ENCODE results near the gene SLC25A40.
"Not testable (repeated sequence)": the region's sequence is repeated elsewhere in the genome, so short reads cannot be mapped to it uniquely, and the experiment has no call there.

The SLC25A40 gene

GRCh38 chr7:87876040-87876868, at the start of gene SLC25A40, which contains the start of gene DBF4:
Gene SLC25A40, minus strand, starts transcription at chr7:87876360. Its CDS starts 17,633 bp downstream, at chr7:87858727.
Gene DBF4, plus strand, starts transcription at chr7:87876493. Its CDS starts 240 bp downstream, at chr7:87876733.
- peak; percentile 94 for DNase-seq

DNA sequence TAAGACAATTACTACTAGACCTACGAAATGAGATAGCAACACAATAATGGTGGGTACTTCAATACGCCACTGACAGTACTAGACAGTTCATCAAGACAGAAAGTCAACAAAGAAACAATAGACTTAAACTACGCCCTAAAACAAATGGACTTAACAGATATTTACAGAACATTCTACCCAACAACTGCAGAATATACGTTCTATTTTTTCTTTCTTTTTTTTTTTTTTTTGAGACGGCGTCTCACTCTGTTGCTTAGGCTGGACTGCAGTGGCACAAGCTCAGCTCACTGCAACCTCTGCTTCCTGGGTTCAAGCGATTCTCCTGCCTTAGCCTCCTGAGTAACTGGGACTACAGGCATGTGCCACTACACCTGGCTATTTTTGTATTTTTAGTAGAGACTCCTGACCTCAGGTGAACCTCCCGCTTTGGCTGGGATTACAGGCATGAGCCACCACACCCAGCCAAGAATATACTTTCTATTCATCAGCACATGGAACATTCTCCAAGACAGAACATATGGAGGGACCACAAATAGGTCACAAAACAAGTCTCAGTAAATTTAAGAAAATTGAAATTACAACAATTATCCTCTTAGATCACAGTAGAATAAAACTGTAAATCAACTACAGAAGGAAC, 46.7 kb upstream of the SLC25A40 start:
- not testable (repeated sequence) for DNase-seq

DNA sequence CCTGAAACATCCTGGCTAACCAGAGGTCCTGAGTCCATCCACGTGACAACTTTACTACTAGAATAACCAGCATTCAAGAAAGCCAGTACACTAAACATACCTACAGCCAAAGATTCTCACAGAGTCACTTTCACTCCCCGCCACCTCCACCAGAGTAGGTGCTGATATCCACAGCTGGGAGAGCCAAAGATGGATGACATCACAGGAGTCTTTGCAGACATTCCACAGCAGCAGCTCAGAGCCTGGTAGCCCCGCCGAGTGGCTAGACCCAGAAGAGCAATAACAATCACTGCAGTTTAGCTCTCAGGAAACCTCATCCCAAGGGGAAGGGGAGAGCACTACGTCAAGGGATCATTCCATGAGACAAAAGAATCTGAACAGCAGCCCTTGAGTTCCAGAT, 44.4 kb upstream of the SLC25A40 start:
- DNase-seq: no peak

- no peak for DNase-seq
These were observed 43.7 kb upstream of the SLC25A40 start for GRCh38 chr7:87919875-87920274.

GRCh38 chr7:87918740-87919139, 42.6 kb upstream of the SLC25A40 start:
- no peak for DNase-seq

DNA sequence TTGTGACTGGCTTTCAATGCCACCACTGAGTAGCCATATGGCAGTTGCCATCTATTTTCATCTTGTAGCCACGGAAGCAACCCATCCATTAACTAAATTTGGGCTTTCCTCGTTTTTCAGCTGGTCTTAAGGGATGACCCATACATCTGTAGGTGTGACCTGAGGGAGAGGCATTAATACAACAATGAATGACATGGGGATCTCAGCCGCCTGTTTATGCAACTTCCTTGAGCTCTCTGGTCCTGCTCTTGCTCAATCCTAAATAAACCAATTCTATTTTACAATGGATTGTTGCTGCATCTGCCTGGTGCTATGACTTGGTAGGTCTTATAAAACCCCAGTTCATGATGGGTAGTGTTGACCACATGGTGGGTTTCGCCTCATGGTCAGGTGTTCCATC, 36.0 kb upstream of the SLC25A40 start:
- DNase-seq: no peak

DNA sequence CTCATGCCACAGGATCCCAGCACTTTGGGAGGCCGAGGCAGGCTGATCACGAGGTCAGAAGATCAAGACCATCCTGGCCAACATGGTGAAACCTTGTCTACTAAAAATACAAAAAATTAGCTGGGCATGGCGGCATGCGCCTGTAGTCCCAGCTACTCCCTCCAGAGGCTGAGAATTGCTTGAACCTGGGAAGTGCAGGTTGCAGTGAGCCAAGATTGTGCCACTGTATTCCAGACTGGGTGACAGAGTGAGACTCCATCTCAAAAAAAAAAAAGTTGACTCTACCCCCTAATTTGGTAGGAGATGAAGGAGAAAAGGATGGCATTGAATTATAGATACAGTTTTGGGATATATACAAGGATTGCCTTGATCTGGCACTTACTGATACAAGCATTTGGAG, 32.7 kb upstream of the SLC25A40 start:
- not testable (repeated sequence) for DNase-seq

DNA sequence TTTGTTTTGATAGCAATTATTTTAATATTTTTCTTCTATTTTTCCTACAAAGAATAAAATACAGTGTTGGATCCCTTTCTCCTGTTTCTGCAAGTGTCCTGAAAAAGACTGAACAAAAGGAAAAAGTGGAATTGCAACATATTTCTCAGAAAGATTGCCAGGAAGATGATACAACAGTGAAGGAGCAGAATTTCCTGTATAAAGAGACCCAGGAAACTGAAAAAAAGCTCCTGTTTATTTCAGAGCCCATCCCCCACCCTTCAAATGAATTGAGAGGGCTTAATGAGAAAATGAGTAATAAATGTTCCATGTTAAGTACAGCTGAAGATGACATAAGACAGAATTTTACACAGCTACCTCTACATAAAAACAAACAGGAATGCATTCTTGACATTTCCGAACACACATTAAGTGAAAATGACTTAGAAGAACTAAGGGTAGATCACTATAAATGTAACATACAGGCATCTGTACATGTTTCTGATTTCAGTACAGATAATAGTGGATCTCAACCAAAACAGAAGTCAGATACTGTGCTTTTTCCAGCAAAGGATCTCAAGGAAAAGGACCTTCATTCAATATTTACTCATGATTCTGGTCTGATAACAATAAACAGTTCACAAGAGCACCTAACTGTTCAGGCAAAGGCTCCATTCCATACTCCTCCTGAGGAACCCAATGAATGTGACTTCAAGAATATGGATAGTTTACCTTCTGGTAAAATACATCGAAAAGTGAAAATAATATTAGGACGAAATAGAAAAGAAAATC, 31.2 kb upstream of the SLC25A40 start:
- DNase-seq: not testable (repeated sequence)

GRCh38 chr7:87899255-87899654, 23.1 kb upstream of the SLC25A40 start:
- DNase-seq: no peak

GRCh38 chr7:87895363-87895762, 19.2 kb upstream of the SLC25A40 start:
- no peak for DNase-seq

- peak; percentile 41 for DNase-seq
These were observed 10.7 kb upstream of the SLC25A40 start for GRCh38 chr7:87886875-87887274.

DNA sequence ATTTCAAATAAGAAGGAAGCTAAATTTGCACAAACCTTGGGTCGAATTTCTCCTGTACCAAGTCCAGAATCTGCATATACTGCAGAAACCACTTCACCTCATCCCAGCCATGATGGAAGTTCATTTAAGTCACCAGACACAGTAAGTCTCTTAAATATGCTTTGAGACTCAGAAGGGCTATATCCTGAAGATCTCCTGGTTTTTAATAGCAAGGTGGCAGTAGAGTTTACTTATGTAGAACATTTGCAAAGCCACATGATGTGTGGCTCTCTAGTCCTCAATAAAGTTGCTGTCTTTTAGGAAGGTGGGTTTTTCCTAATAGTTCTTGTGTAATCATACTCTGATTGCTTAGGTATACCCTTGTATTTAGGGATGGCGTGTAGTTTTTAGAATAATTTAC, 8.9 kb upstream of the SLC25A40 start:
- DNase-seq: no peak

GRCh38 chr7:87882151-87882937, 6.2 kb upstream of the SLC25A40 start:
- DNase-seq: no peak

GRCh38 chr7:87878208-87878735, 2.1 kb upstream of the SLC25A40 start:
- no peak for DNase-seq

DNA sequence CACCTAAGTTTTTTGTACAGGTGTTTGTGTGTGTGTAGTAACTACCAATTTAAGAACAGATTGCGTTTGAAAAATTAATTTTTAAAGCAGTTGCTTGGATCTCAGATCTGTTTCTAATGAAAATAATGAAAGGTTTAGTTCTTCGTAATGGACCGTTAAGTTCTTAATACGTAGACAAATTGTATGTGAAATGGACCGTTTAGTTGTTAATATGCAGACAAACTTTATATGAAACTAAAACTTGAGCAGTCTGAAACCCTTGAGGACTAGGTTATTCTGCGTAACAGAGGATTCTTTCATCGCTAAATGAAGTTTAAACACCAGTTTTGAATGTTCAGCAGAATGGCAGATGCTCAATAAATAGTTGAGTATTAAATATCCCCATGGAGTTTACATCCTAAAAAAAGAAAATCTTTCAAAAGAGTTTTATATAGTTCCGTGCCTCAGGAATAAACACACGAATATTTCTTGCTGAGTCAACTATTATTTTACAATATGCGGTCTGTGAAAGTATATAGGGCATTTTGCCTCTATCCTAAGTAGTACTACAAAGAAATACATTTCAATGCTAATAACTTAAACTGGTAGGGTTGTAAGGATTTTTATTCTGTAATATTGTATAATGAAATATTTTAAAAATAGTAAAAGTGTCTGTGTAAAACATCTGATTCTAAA, 1.3 kb upstream of the SLC25A40 start:
- DNase-seq: no peak

DNA sequence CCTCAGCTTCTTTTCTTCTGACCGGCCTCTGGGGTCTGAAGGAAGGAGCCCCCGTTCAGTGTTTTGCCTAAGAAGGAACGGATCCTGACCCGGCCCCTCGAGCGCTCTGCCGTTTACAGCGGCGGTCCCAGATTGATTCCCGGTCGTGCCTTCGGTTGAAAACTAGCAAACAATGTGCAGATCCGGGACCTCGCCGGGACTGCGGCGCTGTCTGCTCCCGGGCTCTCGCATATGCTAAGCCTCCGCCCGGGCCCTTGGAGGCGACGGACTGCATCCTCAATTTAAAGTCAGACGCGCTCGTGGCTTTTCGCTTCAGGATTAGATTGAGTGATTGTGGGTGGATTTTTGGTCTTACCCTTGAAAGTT, 692 bp upstream of the SLC25A40 start:
- DNase-seq: peak; percentile 57

DNA sequence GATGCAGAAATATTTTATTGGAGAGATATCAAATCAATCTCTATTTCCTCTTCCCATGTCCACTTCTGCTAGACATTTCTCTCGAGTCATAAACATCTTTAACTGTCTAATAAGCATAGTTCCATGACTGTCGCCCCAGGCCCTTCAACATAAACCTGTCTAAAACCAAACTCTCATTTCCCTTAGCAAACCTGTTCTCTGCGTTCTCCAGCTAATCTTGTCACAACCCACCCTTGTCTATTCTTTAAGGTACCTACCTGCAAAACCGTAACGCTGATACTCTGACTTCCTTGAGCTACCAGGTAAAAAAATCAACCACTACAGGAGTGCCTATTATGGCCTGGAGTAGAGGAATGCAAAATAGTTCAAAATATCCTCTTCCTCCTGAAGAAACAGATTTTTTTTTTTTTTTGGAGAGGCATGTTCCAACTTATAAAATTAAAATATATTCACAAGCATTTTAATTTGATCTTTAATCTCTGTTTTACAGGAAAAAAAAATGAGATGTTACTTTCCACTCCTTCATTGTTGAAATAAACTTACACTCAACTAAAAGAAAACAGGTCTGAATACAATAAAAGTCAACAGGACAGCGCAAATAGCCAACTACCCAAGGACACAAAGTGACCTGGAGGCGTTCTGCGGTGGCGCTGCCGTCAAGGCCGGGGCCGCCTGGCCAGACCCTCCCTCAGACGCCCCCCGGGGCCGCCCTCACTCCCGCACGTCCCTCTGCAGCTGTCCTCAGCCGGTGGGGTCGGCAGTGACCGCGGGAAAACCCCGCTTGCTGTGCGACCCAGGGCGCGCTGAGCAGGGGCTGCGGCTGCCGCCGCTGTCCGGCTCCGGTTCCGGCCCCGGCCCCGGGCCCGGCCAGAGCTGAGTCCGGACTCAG, 765 bp downstream of the SLC25A40 start:
- no peak for DNase-seq

GRCh38 chr7:87874066-87874465, 2.1 kb downstream of the SLC25A40 start:
- no peak for DNase-seq

DNA sequence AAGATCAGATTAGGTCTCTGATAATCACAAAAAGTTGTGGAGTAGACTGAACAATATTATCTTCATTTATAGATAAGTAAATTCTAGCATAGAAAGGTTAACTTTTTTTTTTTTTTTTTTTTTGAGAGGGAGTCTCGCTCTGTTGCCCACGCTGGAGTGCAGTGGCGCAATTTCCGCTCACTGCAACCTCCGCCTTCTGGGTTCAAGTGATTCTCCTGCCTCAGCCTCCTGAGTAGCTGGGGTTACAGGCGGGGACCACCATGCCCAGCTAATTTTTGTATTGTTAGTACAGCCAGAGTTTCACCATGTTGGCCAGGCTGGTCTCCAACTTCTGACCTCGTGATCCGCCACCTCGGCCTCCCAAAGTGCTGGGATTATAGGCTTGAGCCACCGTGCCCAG, 2.8 kb downstream of the SLC25A40 start:
- not testable (repeated sequence) for DNase-seq

GRCh38 chr7:87872346-87872745, 3.8 kb downstream of the SLC25A40 start:
- no peak for DNase-seq

- DNase-seq: no peak
These were observed 5.7 kb downstream of the SLC25A40 start for GRCh38 chr7:87870471-87870870.

Data from NCI-H1105 treated with DMSO at 0.1 percent for 48 hours (cell line).